A673 (cell line): ENCODE results near the gene RIMS3. TPM values are rescaled to one million over a fixed set of nuclear protein-coding genes. Genes with fewer than 3 reads are reported as not detected.

Experiments
- BruUV-seq: library from RNA; stranded (reverse); fragments of 400-500 nt; replicated peaks from 2 replicates; lab custom pipeline; 2021; lab: Mats Ljungman, UMichigan
- CTCF ChIA-PET: fragments of 300-600 bp; sonication (Branson Sonifier 250); formaldehyde crosslinking; loops from one replicate; lab custom pipeline; 2022; ENCODE audit warnings: antibody characterized with exemption; lab: Charles Lee
- POLR2A ChIA-PET: fragments of 300-600 bp; sonication (Branson Sonifier 250); formaldehyde crosslinking; loops from one replicate; lab custom pipeline; 2022; ENCODE audit warnings: antibody characterized with exemption; ENCODE audit not compliant: low non-redundant PET; lab: Charles Lee
- DNase-seq: peaks from one replicate; pipeline ENCODE4 v3.0.0-alpha.2; 2015; ENCODE audit warnings: low spot score
- H3K27ac ChIP-seq: fragments of 200-600 bp; sonication (generic); 2 replicates; pipeline ENCODE4 v1.5.1; 2016; ENCODE audit warnings: mixed run types, low read depth, mild to moderate bottlenecking, mixed read lengths, antibody characterized with exemption, low read length; ENCODE audit not compliant: poor library complexity, severe bottlenecking
- H3K27me3 ChIP-seq: fragments of 200-600 bp; sonication (generic); replicated peaks from 2 replicates; pipeline ENCODE4 v1.6.1; 2017; ENCODE audit warnings: mixed run types, low read depth, mild to moderate bottlenecking, mixed read lengths, antibody characterized with exemption, low read length; ENCODE audit not compliant: insufficient read depth, poor library complexity
- H3K36me3 ChIP-seq: fragments of 200-600 bp; sonication (generic); 2 replicates; pipeline ENCODE4 v1.6.1; 2016; ENCODE audit warnings: mixed run types, mild to moderate bottlenecking, mixed read lengths, antibody characterized with exemption, low read length; ENCODE audit not compliant: insufficient read depth, poor library complexity, severe bottlenecking
- H3K4me1 ChIP-seq: fragments of 200-600 bp; sonication (generic); 2 replicates; pipeline ENCODE4 v1.6.1; 2017; ENCODE audit warnings: mixed run types, mild to moderate bottlenecking, mixed read lengths, antibody characterized with exemption, low read length; ENCODE audit not compliant: insufficient read depth, poor library complexity, severe bottlenecking
- H3K4me3 ChIP-seq: fragments of 200-600 bp; sonication (generic); 2 replicates; pipeline ENCODE4 v1.5.1; 2016; ENCODE audit warnings: low read depth, mixed run types, mild to moderate bottlenecking, mixed read lengths, low read length; ENCODE audit not compliant: poor library complexity, severe bottlenecking
- H3K9me3 ChIP-seq: fragments of 200-600 bp; sonication (generic); 2 replicates; pipeline ENCODE4 v1.6.1; 2016; ENCODE audit warnings: mixed run types, low read depth, mild to moderate bottlenecking, mixed read lengths, antibody characterized with exemption, low read length; ENCODE audit not compliant: poor library complexity, severe bottlenecking
- CTCF ChIP-seq: fragments of 300-800, 200-600 bp; sonication (generic); conservative IDR thresholded peaks from 2 replicates; pipeline ENCODE4 v1.5.1; 2017; ENCODE audit warnings: low read depth, mild to moderate bottlenecking, antibody characterized with exemption, low read length, moderate library complexity, mixed read lengths
- EZH2 ChIP-seq: fragments of 200-600 bp; sonication (generic); IDR thresholded peaks from 2 replicates; pipeline ENCODE4 v1.6.1; 2017; ENCODE audit warnings: borderline replicate concordance, low read depth, mild to moderate bottlenecking, mixed read lengths, antibody characterized with exemption, low read length; ENCODE audit not compliant: poor library complexity, severe bottlenecking
- intact Hi-C: fragments of 100-400 bp; cut with micrococcal nuclease; formaldehyde crosslinking; loops from one replicate; pipeline ENCODE4 v1.10.0; 2022; ENCODE audit not compliant: unreplicated experiment
- total RNA-seq: library from RNA; stranded (reverse); gene quantifications from 2 replicates; pipeline ENCODE4 v1.2.3, GENCODE V29; 2021

The RIMS3 gene
- total RNA-seq, 1 experiment from 2014 or later: 9.9 TPM

DNA sequence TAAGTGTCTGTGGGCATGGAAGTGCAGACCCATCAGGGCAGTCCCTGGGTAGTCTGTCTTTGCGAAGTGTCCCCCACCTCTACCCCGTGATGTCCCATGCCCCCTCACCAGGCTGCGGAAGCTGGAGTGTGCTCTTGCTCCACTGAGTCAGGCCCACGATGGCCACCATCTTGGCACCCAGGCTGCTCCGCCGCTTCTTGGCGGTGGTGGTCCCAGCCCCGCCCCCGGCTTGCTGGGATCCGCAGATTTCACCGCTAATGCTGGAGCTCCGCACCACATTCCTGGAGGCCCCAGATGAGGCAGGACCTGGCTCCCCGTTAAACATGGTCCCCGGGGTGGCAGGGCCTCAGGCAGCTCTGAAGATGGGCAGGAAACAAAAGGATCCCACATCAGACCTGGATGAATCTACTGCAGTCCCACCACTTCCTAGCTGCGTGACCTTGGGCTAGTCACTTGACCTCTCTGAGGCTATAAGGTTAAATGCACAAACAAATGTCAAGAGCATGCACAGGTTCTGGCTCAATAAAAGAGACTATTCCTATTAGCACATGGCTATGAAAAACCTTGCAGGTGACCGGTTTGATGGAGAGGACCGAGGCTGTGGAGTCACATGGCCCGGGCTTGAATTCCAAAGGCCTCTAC, 23.8 kb downstream of the RIMS3 start:
- TF ChIP-seq CTCF (no peak), EZH2 (no peak)
- DNase-seq: no peak
- intact Hi-C loops: no loop called here
- Histone ChIP-seq H3K36me3 (peaks cover 4% of the 10 kb centered on the region), H3K27ac (no peak overlapping the region), H3K9me3 (no peaks in the 10 kb centered on the region), H3K4me1 (no peaks in the 10 kb centered on the region), H3K4me3 (no peak overlapping the region), H3K27me3 (no peaks in the 10 kb centered on the region)
- CTCF ChIA-PET: no interaction called here
- BruUV-seq: no TSS peak
- POLR2A ChIA-PET: no interaction called here

DNA sequence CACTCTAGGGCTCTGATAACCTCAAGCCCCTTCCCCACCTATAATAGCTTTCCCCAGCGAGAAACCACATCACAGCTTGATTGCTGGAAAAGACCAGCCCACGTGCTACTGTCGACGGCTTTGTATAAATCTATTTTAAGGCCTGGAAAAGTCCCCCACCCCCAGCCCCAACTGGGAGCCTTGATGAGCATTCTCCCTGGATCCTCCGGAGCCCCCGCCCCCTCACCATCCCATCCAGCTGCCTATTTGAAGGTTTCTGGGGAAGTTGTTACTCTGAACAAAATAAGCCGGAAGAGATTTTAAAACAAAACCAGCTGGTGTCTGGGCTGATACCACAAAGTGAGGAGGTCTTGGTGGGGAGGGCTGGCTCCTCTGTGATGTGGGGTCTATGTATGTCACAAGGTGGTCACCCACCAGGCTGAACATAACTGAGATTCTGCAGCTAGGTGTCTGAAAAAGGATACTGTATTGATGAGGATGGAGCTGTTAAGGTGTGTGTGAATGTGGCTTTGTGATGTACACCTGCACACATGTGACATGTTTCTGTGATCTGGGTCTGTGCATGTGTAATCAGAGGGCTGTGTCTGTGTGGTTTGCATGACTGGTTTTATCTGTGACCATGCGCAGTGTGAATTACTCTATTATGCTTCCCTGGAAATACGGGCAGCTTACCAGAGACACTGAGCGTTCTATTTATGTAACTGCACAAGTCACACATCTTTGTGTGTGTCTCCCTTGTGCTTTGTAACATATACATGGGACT, 25.0 kb downstream of the RIMS3 start:
- no peaks in the 10 kb centered on the region for H3K4me1 ChIP-seq
- no peak for TF ChIP-seq CTCF
- TF ChIP-seq EZH2: no peak
- no peaks in the 10 kb centered on the region for H3K27me3 ChIP-seq
- no peak overlapping the region for H3K27ac ChIP-seq
- DNase-seq: no peak
- no peaks in the 10 kb centered on the region for H3K9me3 ChIP-seq
- CTCF ChIA-PET: interaction anchor here (0.5 kb wide), 1 partner anchor 10 kb away, joined by 5 read pairs; no protein-coding TSS in a partner anchor
- peaks cover 4% of the 10 kb centered on the region for H3K36me3 ChIP-seq
- POLR2A ChIA-PET: no interaction called here
- BruUV-seq: no TSS peak
- no peak overlapping the region for H3K4me3 ChIP-seq
- intact Hi-C loops: no loop called here

DNA sequence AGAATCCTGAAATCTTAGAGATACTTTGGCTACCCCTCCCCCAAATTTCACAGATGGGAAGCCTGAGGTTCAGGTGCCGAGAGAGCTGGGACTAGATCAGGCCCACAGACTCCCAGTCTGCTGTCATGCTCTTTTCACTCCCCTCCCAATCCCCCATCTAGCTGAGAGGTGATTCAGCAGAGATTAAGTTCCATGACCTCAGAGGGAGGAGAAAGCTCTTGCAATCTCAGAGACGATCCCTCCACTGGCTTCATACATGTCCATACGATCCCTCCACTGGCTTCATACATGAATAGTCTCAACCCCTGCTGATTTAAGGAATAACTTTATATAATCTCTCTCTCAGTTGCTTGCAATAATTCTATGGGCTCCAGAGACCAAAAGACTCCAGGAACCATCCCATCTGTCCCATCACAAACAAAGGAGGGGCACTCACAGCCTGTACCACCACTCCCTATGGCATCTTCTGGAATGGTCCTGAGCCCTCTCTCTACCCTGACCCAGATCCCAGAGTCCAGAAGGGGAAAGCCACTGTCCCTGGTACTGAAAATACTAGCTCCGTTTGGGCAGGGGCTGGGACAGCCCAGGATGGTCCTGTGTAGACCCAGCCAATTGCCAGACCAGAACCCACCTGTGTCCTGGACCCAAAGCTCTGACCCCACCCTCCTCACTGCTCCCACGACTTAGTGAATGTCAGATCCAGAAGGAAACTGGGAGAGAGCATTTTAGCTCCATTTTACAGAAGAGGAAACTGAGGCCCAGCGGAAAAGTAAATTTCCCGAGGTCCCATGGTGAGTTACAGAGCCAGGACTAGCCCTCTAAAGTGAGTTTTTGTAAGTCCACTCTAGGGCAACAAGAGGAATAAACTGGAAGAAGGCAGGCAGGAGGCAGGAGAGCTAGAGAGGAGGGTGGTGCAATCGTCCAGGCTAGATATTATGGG, 27.1 kb downstream of the RIMS3 start:
- no TSS peak for BruUV-seq
- Histone ChIP-seq H3K27ac (no peak overlapping the region), H3K27me3 (no peaks in the 10 kb centered on the region), H3K4me1 (no peaks in the 10 kb centered on the region), H3K9me3 (no peaks in the 10 kb centered on the region), H3K4me3 (no peak overlapping the region), H3K36me3 (peaks cover 4% of the 10 kb centered on the region)
- ChIA-PET POLR2A (no interaction called here), CTCF (no interaction called here)
- no peak for DNase-seq
- TF ChIP-seq CTCF: no peak
- TF ChIP-seq EZH2: no peak
- intact Hi-C loops: no loop called here
